Forelimb muscle (tissue), 1 donor: ENCODE data around the gene HTR1D. TPM values are rescaled to one million over a fixed set of nuclear protein-coding genes. Genes with fewer than 3 reads are reported as not detected.
"Not testable (repeated sequence)": the region's sequence is repeated elsewhere in the genome, so short reads cannot be mapped to it uniquely, and the experiment has no call there.

ENCODE experiments used
- DNase-seq: peaks from one replicate; pipeline ENCODE4 v3.0.0-alpha.2; 2013; ENCODE audit warnings: low read depth
- polyA plus RNA-seq: library from polyadenylated mRNA; unstranded; fragments of 120-200 nt; gene quantifications from one replicate; pipeline ENCODE4 v1.2.1, GENCODE V29; 2013; ENCODE audit not compliant: insufficient read length

HTR1D gene
- polyA plus RNA-seq, 1 donor = not detected

DNA sequence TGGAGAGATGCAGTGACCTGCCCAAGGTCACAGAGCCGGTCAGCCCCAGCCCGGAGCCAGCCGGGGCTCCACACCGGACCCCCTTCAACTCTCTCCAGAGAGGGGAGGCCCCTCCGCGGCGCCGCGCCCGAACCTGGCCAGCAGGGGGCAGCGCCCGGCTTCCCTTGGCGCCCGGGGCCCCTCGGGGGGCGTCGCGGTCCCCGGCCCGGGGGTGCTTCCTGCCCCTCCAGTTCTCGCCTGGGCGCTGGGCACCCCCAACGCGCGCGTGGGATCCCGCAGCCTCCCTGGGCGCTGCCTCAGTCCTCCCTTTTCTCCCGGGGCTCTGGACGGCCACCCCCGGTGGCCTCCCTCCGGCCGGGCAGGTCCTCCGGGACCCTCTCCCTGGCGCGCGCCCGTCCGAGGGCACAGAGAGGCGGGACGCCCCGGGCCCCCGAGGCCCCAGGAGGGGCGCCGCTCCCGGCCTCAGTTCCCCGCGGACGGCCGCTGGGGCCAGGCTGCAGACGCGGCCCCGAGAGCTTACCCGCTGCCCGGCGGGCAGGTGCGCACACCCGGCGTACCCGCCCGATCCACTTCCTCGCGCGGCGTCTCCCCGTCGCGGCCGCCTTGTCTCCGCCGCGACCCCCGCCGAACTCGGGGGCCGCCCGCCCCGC, 406 bp downstream of the HTR1D start:
- DNase-seq = no peak

DNA sequence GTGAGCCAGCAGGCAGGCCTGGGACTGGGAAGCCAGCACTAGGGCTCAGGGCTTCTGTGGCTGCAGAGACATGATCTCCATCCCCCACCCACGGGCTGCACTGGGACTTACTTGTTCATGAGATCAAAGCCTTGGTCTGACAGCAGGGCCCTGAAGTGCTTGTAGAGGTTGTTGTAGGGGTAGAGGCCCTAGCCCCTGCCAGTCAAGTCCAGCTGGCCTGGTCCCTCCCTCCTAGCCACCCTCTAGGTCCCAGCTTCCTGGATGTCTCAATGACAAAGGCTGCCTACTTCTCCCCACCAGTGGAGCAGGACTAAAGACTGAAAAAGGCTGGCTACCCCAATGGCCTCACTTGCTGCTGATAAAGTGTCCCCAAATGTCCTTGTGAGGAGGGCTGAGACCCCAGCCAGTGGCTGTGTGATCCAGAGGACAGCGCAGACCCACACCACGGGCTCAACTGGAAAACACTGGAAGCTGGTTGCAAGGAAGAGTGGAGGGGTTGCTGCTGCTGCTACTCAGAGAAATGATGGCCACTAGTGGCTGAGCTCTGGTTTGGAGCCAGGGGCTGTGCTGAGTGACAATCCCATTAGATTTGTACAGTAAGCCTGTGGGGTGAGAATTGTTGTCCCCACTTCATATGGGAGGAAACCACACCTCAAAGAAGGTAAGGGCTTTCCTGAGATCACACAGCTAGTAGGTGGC, 1.4 kb downstream of the HTR1D start:
- no peak for DNase-seq

DNA sequence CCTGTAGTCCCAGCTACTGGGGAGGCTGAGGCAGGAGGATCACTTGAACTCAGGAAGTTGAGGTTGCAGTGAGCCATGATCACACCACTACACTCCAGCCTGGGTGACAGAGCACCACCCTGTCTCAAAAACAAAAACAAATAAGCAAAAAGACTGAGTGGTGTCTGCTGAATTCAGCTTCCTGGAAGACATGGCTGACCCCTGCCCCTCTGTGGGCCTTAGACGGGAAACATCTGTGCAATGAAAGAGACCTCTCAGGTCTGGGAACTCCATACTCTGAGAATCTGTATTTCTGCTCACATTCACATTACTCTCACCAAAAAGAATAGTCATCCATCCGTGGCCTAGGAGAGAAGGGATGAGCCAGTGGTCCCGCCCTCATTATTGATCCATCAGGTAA, 2.0 kb downstream of the HTR1D start:
- no peak for DNase-seq

DNA sequence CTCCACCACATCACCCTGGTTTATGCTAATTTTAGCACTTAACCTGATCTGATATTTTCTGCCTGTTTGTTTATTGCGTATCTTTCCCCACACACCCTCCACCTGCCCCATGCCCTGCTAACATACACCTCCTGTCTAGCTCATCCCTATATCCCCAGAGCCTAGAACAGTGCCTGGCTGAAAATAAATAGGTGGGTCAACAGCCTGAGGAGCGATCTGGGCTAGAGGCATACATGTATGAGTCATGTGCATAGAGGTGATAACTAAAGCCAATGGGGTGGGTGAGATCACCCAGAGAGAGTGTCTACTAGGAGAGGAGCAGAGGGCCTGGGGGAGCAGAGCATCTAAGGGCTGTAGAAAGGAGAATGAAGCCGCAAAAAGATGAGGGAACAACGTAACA, 2.7 kb downstream of the HTR1D start:
- DNase-seq = no peak

DNA sequence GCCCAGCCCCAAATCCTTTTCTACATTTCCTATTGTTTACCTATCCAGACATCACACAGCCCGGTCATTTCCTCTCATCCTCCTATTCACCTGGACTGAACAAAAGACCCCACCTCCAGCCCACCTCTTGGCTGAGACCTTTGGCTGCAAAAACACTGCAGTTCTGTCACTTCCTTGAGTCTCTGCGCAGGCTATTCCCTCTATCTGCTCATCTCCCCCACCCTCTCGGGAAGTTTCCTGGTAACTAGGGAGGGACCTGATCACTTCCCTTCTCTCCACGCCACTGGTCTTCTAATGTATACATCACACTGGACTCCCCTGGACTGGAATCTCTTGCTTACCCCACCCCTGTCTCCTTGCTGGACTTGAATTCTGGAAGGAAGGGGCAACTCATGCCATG, 5.3 kb downstream of the HTR1D start:
- no peak for DNase-seq

DNA sequence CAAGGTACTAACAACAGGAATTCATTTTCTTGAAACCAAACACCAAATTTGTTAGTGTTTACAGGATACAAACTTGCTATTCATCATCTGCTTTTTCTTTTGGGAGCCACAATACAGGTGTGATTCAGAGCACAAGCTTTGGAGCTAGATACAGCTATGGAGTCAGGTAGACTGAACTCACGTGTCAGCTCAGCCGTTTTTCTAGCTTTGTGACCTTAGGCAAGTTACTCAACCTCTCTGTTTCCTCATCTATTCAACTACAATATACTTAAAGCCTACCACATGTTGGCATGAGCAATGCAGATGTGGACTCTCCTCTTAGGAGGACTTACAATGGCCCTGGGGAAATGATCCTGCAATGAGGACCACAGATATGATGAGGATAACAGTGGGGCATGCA, 6.3 kb downstream of the HTR1D start:
- no peak for DNase-seq

DNA sequence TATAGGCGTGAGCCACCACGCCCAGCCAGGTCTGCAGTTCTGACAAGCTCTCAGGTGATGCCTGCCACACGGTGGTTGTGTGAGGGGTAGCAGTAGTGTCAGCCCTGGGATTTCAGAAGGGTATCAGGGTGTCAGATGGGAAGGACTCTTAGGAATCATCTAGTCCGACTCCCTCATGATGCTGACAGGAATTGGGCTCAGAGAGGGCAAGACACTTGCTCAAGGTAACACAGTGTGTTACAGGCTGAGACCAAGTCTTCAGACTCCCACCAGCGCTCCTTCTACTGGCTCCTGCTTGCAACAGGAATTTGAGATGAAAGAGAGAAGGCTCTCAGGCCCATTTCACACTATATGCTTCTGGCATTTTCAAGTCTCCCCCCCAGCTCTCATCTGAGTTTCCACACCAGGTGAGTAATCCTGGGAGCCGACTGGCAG, 6.9 kb downstream of the HTR1D start:
- DNase-seq = no peak

DNA sequence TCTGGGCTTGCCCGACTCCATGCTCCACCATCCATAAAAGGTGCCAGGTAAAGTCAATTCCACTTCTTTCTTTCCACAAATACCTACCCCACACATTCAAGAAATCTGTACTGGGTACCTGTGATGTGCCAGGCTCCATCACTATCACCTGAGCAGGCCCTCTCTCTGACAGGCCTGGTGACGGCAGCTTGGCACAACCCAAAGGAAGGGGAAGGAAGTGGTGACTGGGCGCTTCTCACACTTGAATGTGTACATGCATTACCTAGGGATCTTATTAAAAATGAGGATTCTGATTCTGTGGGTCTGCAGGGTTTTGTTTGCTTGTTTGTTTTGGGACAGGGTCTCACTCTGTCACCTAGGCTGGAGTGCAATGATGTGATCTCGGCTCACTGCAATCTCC, 7.5 kb downstream of the HTR1D start:
- DNase-seq = no peak

DNA sequence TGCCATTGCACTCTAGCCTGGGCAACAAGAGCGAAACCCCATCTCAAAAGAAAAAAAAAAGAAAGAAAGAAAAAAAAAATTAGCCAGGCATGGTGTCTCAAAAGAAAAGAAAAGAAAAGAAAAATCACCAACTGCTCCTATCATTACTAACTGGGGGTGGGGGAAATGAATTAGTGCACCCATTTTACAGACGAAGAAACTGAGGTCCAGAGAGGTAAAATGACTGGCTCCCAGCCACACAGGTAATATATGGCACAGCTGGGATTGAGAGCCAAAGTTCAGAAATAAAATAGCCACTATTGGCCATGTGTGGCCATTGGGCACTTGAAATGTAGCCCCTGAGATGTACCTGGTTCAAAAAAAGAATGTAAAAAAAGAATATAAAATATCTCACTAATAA, 8.8 kb downstream of the HTR1D start:
- DNase-seq = no peak

DNA sequence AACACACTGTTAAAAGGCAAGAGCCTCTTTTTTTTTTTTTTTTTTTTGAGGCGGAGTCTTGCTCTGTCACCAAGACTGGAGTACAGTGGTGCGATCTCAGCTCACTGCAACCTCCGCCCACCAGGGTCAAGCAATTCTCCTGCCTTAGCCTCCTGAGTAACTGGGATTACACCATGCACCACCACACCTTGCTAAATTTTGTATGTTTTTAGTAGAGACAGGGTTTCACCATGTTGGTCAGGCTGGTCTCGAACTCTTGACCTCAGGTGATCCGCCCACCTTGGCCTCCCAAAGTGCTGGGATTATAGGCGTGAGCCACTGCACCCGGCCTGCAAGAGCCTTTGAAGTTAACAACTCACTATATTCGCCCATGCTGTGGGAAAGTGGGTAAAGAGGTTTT, 9.6 kb downstream of the HTR1D start:
- DNase-seq = not testable (repeated sequence)

DNA sequence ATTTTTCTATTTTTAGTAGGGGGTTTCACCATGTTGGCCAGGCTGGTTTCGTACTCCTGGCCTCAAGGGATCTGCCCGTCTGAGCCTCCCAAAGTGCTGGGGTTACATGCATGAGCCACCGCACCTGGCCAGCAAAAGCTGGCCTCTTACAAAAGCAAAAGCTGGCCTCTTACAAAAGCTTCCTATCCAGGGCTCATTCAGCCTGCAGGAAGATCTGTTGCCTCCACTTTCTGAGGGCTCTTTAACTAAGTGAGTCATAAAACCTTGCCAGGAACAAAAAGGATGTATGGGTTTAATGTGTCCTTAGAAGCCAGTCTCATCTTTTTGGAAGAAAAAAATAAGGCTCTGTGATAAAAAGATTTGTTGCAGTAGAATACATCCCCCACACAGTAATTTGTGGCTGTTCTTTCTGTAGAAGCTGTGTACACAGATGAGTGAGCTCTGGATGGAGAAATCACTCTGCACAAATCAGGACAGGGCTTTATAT, 15.0 kb downstream of the HTR1D start:
- no peak for DNase-seq

DNA sequence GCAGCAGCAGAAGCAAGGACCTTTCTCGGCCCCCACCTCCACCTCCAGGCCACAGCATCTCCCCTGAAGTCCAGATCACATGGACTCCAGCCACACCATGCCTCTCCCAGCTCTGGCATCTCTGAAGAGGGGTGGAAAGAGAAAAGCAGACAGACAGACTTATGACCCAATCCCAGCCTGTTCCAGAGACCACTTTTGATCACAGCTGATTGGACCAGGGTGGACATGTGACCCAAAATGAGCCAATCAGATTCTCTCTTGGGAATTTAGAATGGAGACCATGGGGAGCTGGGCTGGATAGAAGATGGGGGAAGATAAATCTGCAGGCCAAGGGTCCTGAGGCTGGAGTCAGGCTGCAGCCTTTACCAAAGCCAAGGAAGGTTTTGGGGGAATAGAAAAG, 16.4 kb downstream of the HTR1D start:
- DNase-seq = no peak

DNA sequence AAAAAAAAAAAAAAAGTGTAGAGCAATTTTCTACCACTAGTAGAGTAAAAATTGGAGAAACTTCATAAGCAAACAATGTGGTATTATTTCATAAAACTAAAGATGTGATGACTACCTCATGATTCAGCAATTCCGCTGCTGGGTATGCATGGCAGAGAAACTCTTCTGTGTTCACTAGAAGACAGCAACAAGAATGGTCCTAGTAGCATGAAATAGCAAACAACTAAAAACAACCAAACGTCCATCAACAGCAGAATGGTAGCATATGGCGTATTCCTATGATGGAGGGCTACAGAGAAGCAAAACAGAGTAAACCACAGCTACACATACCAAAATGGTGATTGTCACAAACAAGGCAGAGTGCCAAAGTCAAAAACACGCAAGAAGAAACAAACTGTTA, 18.9 kb downstream of the HTR1D start:
- DNase-seq = no peak

DNA sequence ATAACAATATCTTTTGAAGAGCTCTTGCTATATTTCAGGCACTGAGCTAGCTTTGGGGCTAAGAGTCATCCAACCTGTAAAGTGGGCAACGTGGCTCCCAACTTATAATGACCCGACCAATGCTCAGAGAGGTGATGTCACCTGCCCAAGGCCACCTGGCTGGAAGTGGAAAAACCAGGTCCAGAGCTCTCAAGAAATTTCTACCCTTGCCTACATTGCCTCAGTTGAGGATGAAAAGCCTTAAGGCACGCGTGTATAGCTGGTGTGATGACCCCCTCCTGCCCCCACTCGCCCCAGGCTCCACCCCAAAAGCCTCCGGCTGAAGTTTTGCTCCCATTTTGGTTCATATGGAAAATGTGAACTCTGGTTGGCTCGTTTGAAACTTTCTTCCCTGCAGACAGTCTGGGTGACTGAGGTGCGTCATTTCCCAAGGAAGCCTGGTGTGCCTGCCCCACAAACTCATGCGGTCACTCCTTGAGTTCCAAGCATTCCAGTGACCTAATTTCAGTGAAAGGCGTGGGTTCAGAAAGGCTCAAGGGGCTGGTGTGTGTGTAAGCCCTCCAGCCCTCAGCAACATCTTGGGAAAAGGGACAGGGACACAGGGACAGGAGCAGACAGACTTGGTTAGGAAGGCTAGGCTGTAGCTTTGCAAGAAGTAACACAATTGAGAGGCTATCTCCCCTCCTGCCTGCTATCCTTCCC, 20.5 kb downstream of the HTR1D start:
- no peak for DNase-seq

DNA sequence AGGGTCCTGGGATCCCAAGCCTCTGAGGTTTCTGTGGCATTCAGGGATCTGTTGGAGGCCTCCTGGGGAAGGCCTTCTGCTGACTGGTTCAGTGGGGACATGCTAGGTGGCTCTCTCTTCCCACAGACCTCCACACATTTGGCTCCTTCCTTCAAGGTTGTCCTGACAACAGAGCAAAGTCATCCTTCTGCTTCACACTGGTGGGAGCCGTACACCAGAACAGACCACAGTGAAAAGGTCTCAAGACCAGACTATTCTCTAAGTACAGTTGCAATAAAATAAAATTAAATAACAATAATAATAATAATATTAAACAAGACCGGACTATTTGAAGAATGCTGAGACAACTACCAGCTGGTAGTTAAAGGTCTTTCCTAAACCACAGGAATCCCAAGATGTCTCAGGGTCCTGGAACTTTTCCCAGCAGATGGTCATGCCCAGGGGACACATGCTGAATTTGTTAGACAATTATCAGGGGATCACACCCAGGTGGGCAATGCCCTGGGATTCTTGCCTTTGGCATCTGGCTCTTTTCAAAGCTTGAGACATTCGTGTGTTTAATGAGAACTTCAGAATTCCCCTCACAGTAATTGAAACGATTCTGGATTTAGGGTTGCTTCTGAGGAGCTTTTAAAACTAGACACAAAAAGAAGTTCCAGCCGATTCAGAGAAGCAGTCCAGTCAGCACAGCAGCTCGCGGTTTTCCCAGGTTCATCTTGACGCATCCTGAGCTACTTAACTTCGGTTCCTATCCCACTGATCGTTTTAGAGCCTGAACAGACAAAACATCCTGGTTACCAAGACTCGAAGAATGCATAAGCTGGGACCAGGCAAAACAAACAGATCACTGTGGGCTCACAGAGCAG, 22.9 kb downstream of the HTR1D start:
- no peak for DNase-seq

DNA sequence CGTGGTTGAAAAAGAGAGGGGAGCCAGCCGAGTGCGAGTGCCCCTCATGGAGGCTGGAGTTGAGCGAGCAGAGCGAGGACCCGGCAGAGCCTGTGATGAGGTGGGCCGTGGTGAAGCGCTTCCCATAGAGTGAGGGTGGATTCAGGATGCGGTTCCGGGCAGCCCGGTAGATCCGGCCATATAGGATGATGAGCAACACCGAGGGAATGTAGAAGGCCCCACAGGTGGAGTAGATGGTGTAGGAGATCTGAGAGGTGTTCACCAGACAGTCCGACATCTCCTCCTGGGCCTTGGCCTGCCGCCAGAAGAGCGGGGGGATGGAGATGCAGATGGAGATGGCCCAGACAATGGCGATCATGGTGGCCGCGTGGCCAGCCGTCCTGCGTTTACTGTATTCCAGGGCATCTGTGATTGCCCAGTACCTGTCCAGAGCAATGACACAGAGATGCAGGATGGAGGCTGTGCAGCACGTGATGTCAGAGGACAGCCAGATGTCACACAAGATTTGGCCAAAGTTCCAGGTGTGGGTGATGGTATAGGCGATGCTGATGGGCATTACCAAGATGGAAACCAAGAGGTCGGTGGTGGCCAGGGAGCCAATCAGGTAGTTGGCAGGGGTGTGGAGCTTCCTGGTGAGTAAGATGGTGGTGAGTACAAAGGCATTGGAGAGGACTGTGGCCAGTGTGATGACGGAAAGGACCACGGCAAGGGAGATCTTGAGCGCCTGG, 23.7 kb downstream of the HTR1D start:
- no peak for DNase-seq

DNA sequence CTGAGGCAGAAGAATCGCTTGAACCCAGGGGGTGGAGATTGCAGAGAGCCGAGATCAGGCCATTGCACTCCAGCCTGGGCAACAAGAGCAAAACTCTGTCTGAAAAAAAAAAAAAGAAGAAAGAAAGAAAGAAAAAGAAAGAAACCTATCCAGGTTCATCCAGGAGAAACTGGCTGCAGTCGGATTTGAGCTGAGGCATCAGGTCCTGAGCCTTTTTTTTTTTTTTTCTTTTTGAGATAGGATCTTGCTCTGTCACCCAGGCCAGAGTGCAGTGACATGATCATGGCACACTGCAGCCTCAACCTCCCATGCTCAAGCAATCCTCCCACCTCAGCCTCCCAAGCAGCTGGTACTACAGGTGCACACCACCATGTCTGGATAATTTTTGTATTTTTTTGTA, 26.1 kb downstream of the HTR1D start:
- DNase-seq = no peak

DNA sequence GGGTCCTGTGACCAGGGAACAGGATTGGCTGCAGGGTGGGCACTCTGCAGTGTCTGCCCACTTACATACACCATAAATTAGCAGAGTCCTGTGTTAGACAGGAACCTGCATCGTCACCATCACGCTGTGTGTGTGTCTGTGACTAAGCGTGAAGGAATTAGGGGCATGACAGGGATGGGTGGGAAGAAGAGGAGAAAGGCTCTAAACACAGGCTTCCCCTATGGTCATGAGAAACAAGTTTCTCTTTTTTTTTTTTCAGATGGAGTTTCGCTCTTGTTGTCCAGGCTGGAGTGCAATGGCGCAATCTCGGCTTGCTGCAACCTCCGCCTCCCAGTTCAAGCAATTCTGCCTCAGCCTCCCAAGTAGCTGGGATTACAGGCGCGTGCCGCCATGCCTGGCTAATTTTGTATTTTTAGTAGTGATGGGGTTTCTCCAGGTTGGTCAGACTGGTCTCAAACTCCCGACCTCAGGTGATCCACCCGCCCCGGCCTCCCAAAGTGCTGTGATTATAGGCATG, 28.3 kb downstream of the HTR1D start:
- not testable (repeated sequence) for DNase-seq

DNA sequence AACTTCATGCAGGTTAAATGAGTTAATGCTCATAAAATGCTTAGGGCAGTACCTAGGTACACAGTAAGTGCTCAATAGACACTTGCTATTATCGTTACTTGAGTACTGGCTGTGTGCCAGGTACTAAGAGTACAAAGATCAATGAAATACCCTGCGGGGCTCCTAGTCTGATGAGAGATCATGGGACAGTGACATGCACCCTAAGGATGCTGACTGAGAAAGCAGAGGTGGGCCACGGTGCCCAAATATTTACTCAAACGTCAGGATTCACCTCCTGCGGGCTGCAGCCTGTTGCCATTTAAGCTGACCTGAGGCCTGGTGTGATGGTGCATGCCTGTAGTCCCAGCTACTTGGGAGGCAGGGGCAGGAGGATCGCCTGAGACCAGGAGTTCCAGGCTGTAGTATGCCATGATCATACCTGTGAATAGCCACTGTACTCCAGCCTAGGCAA, 28.8 kb downstream of the HTR1D start:
- no peak for DNase-seq

DNA sequence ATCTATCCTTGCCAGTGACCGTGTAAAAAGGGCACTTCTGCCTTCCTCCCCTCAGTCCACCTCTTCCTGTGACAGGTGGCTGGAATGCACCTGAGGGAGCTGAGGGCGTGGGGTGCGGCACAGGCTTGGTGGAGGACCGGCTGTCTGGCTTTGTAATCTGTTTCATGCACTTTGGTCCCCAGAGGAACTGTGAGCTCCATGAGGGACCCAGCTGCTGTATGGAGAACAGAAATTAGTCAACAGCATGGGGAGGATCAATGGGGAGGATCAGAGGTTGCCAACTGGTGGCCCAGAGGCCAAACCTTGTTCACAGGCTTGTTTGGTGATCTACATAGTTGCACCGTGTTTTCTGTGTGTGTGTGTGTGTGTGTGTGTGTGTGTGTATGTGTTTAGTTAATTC, 29.7 kb downstream of the HTR1D start:
- no peak for DNase-seq

DNA sequence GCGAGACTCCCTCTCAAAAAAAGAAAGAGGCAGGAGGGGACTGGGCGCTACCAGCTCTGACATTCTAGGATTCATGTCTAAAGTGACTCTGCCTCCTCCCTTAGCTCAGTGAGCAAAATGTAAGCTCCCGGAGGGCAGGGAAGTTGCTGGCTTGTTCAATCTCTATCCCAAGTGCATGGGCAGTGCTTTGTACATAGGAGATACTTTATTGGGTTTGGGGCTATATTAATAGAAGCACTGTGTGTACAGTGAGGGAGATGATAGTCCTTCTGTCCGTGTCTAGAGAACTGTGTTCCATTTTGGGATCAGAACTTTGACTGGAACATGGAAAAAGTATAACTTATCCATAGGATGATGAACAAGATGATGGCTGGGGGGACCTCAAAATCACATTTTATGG, 31.9 kb downstream of the HTR1D start:
- no peak for DNase-seq
